Prostate gland (tissue), 2 donors: ENCODE results near the gene KERA.

ENCODE experiments used
- CTCF ChIP-seq, 4 experiments: fragments of 200-600 bp in 2 of 4; fragments of 450-650 bp in 2 of 4; sonication (generic) in 2 of 4; IDR thresholded peaks; 1 replicate in 3 of 4; 2 replicates in 1 of 4; pipeline ENCODE4 v1.5.1; 2016 to 2019; ENCODE audit warnings: antibody characterized with exemption in 4 of 4, mild to moderate bottlenecking in 2 of 4, moderate library complexity in 2 of 4
- POLR2A ChIP-seq: fragments of 450-650 bp; IDR thresholded peaks from one replicate; pipeline ENCODE4 v1.6.1; 2016; ENCODE audit warnings: antibody characterized with exemption, mild to moderate bottlenecking
- POLR2AphosphoS5 ChIP-seq: sonication (generic); formaldehyde crosslinking; IDR thresholded peaks from one replicate; pipeline ENCODE4 v1.6.1; 2017; ENCODE audit warnings: antibody characterized with exemption

DNA sequence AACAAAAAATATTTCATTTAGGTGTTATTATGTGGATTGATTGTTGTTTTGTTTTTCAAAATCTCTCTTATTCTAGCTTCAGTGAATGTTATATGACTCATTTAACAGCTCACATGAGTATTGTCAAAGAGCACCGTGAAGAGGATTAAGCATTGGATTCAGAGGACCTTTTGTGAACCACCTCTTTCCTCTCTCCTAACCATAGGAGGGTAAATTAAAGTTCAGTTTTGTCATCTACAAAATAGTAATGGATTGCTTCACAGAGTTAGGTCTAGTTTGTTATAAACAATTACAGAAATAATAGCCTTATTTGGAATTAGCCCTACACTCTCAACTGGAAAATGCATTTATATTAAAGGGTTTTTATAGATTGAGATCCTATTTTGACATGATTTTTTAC is 962 bp upstream of the KERA start:
- no peak for TF ChIP-seq POLR2AphosphoS5
- no peak for TF ChIP-seq CTCF (IDR thresholded peaks at IDR 0.05)
- no peak for TF ChIP-seq POLR2A
